ENCODE measurements around the gene CATSPERB. TPM values are rescaled to one million over a fixed set of nuclear protein-coding genes. Genes with fewer than 3 reads are reported as not detected.
"Not testable (repeated sequence)": the region's sequence is repeated elsewhere in the genome, so short reads cannot be mapped to it uniquely, and the experiment has no call there.

CATSPERB gene
- polyA plus RNA-seq, 1 experiment = not detected

GRCh38 chr14:91674911-91675310 lies 57.0 kb downstream of the CATSPERB start:
- Histone ChIP-seq H3K27me3 (ENCODE audit: control insufficient read depth, insufficient read depth, low read length) (no peaks in the 10 kb centered on the region), H3K36me3 (ENCODE audit: control insufficient read depth, insufficient read depth, low read length) (no peaks in the 10 kb centered on the region), H3K4me3 (ENCODE audit: low read depth, low read length) (no peak overlapping the region)
- CTCF ChIA-PET = no interaction called here
- TF ChIP-seq CTCF (IDR thresholded peaks at IDR 0.05; ENCODE audit: insufficient read depth, low read depth, low read length) = no peak
- POLR2A ChIA-PET = no interaction called here
- no peak for DNase-seq (ENCODE audit: low read depth)

- DNase-seq (ENCODE audit: low read depth) = no peak
- no peak for TF ChIP-seq CTCF (IDR thresholded peaks at IDR 0.05; ENCODE audit: insufficient read depth, low read depth, low read length)
- H3K4me3 ChIP-seq (ENCODE audit: low read depth, low read length) = no peak overlapping the region
- ChIA-PET CTCF (no interaction called here), POLR2A (no interaction called here)
- no peaks in the 10 kb centered on the region for H3K27me3 ChIP-seq (ENCODE audit: control insufficient read depth, insufficient read depth, low read length)
- no peaks in the 10 kb centered on the region for H3K36me3 ChIP-seq (ENCODE audit: control insufficient read depth, insufficient read depth, low read length)
These were observed 62.0 kb downstream of the CATSPERB start for GRCh38 chr14:91669867-91670266.

- POLR2A ChIA-PET; H3K27me3 ChIP-seq (ENCODE audit: control insufficient read depth, insufficient read depth, low read length); DNase-seq (ENCODE audit: low read depth); CTCF ChIA-PET; H3K4me3 ChIP-seq (ENCODE audit: low read depth, low read length); H3K36me3 ChIP-seq (ENCODE audit: control insufficient read depth, insufficient read depth, low read length): not testable (repeated sequence)
These were observed 64.8 kb downstream of the CATSPERB start for GRCh38 chr14:91667101-91667500.

- POLR2A ChIA-PET = no interaction called here
- H3K36me3 ChIP-seq (ENCODE audit: control insufficient read depth, insufficient read depth, low read length) = no peaks in the 10 kb centered on the region
- CTCF ChIA-PET = interaction anchor here (0.7 kb wide), 1 partner anchor 253 kb away, joined by 3 read pairs; no protein-coding TSS in a partner anchor
These were observed 71.1 kb downstream of the CATSPERB start for GRCh38 chr14:91660790-91661189.

GRCh38 chr14:91654836-91655235 lies 77.0 kb downstream of the CATSPERB start:
- no peak for DNase-seq (ENCODE audit: low read depth)
- Histone ChIP-seq H3K4me3 (ENCODE audit: low read depth, low read length) (no peak overlapping the region), H3K27me3 (ENCODE audit: control insufficient read depth, insufficient read depth, low read length) (no peaks in the 10 kb centered on the region), H3K36me3 (ENCODE audit: control insufficient read depth, insufficient read depth, low read length) (no peaks in the 10 kb centered on the region)
- POLR2A ChIA-PET = no interaction called here
- CTCF ChIA-PET = interaction anchor here (0.6 to 0.7 kb wide), 2 partner anchors 481 to 1600 kb away, joined by 3 to 4 read pairs; no protein-coding TSS in a partner anchor
- TF ChIP-seq CTCF (IDR thresholded peaks at IDR 0.05; ENCODE audit: insufficient read depth, low read depth, low read length) = no peak

More at GRCh38 chr14:91660790-91661189, 71.1 kb downstream of the CATSPERB start:
- no peak overlapping the region for H3K4me3 ChIP-seq (ENCODE audit: low read depth, low read length)
- no peaks in the 10 kb centered on the region for H3K27me3 ChIP-seq (ENCODE audit: control insufficient read depth, insufficient read depth, low read length)
- no peak for DNase-seq (ENCODE audit: low read depth)
- TF ChIP-seq CTCF (IDR thresholded peaks at IDR 0.05; ENCODE audit: insufficient read depth, low read depth, low read length) = no peak

- TF ChIP-seq CTCF (IDR thresholded peaks at IDR 0.05; ENCODE audit: insufficient read depth, low read depth, low read length) = no peak
- Histone ChIP-seq H3K36me3 (ENCODE audit: control insufficient read depth, insufficient read depth, low read length) (no peaks in the 10 kb centered on the region), H3K4me3 (ENCODE audit: low read depth, low read length) (no peak overlapping the region), H3K27me3 (ENCODE audit: control insufficient read depth, insufficient read depth, low read length) (no peaks in the 10 kb centered on the region)
- no peak for DNase-seq (ENCODE audit: low read depth)
- CTCF ChIA-PET = no interaction called here
- POLR2A ChIA-PET = no interaction called here
These were observed 78.4 kb downstream of the CATSPERB start for GRCh38 chr14:91653451-91653850.

All from BJ (cell line).